Spleen (tissue), 7 donors: ENCODE data around the gene RNF121.

Experiments used
- CTCF ChIP-seq, 11 experiments: fragments of 200-600 bp in 7 of 11; fragments of 450-650 bp in 4 of 11; sonication (generic) in 4 of 11; IDR thresholded peaks in 8 of 11; conservative IDR thresholded peaks in 3 of 11; 1 replicate in 7 of 11; 2 replicates in 4 of 11; pipeline versions ENCODE4 v1.4.0 to v1.8.0; 2016 to 2021; ENCODE audit warnings: antibody characterized with exemption in 11 of 11, inconsistent platforms in 4 of 11, mild to moderate bottlenecking in 1 of 11
- POLR2A ChIP-seq, 3 donors: fragments of 450-650 bp; IDR thresholded peaks; one replicate each; pipeline ENCODE4 v1.5.1; 2017; ENCODE audit warnings: antibody characterized with exemption in 3 of 3, mild to moderate bottlenecking in 1 of 3
- POLR2AphosphoS5 ChIP-seq, 3 donors: sonication (generic); formaldehyde crosslinking; IDR thresholded peaks; one replicate each; pipeline ENCODE4 v1.5.1; 2017; ENCODE audit warnings: antibody characterized with exemption in 3 of 3
- donor health status: DM: no; HTN: no; CAD: no; lungs with moderate emphysema.
- donor health status: DM: no; HTN: no; CAD: no.
- donor health status: DM: no; HTN: no; CAD: no.

- peak in 1 of 11 experiments; percentile 5 for TF ChIP-seq CTCF (IDR thresholded peaks at IDR 0.05 in 8 of 11, conservative IDR thresholded peaks at IDR 0.05 in 3 of 11)
- peak in 2 of 3 donors; percentile 5 to 44 for TF ChIP-seq POLR2A (IDR thresholded peaks at IDR 0.05)
- peak in 2 of 3 donors; percentile 50 to 84 for TF ChIP-seq POLR2AphosphoS5 (IDR thresholded peaks at IDR 0.05)
These were observed 111.9 kb downstream of the RNF121 start for GRCh38 chr11:72040491-72041363.
